GM20000 (cell line): ENCODE data around the gene UBE3D.

ENCODE experiments used
- DNase-seq: peaks from one replicate; pipeline ENCODE4 v3.0.0; 2012; ENCODE audit warnings: low spot score
- TF ChIP-seq, protein P1 (sequence below): IDR thresholded peaks from 2 replicates; pipeline ENCODE4 v1.5.1; 2012; ENCODE audit warnings: mild to moderate bottlenecking, control low read depth; ENCODE audit errors: extremely low read depth, missing control alignments

Gene UBE3D

DNA sequence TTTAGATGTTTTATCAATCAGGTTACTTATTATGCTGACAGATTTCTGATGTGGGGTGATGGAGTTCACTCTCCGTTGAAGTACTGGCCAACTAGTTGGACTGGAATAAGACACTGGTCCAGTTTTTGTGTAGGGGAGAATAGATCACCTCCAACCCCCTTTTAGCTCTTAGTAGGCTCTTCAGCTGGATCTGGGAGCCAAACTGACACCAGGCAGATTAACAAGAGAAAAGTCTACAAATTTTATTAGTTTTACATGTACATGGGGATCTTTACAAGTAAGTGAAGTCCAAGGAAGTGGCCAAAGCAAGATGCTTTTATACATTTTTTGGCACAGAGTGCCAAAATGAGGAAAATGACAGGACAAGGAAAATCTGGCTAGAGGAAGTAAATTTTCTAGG, 107.1 kb downstream of the UBE3D start:
- DNase-seq = no peak
- TF ChIP-seq, protein P1, sequence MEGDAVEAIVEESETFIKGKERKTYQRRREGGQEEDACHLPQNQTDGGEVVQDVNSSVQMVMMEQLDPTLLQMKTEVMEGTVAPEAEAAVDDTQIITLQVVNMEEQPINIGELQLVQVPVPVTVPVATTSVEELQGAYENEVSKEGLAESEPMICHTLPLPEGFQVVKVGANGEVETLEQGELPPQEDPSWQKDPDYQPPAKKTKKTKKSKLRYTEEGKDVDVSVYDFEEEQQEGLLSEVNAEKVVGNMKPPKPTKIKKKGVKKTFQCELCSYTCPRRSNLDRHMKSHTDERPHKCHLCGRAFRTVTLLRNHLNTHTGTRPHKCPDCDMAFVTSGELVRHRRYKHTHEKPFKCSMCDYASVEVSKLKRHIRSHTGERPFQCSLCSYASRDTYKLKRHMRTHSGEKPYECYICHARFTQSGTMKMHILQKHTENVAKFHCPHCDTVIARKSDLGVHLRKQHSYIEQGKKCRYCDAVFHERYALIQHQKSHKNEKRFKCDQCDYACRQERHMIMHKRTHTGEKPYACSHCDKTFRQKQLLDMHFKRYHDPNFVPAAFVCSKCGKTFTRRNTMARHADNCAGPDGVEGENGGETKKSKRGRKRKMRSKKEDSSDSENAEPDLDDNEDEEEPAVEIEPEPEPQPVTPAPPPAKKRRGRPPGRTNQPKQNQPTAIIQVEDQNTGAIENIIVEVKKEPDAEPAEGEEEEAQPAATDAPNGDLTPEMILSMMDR = no peak

DNA sequence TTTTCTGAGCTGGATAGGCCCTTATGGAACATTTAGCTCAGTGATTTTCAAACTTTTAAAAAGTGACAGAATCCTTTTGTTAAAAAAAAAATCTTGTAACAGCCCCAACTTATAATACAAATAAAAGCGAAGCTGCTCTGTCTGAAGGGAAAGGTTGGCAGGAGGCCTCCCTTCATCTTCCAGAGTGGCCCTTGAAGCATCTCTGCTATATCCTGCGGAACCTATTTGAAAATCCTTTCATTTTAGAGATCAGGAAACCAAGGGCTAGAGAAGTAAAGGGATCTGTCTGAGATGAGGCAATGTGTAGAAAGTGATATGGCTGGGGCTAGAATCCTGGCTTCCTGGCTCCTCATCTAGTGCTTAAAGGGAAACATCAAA, 107.8 kb downstream of the UBE3D start:
- no peak for DNase-seq
- TF ChIP-seq, protein P1 = no peak

DNA sequence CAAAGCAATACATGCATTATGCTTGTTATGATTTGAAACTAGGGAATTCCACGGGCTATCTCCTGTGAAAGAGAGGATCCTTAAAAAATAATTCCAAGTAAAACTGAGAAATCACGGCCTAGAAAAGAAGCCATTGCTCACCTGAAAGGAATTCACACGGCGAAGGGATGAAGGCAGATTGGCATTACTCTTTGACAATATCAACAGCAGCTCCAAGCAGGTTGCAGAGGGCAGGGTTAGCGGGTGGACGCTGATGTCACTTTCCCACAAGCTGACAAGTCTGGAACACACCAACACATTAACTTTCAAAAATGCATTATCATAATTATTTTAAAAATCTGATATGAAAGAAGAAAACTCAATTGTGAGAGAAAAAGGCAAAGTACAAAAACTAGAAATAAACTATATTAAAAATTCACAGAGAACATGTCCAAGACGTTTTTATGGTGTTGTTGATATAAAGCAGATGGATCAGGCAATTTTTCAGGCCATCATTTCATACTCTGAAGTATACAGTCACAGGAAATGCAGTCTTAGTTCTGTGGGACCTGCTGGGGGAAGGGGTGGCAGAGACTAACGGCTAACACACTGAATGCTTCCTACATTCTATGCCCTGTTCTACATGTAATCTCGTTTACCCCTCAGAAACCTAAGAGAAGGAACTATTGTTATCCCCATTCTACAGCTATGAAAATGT, 108.3 kb downstream of the UBE3D start:
- TF ChIP-seq, protein P1 = no peak
- no peak for DNase-seq

DNA sequence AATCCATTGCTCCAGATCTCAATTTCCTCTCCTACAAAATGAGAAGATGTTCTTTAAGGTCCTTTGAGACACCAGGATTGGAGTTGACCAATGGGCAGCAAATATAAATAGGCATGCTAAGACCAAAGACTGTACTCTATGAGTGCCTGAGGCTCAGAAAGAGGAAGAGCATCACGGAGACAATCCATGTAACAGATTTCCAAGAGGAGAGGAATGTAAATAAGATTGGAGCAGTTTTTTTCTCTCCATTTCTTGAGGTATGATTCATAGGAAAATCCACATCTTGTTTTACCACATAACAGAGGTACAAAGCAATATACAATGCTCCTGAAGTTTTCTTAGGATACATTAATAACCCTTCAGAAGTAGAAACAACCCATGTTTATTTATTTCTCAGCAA, 109.8 kb downstream of the UBE3D start:
- TF ChIP-seq, protein P1 = no peak
- no peak for DNase-seq

DNA sequence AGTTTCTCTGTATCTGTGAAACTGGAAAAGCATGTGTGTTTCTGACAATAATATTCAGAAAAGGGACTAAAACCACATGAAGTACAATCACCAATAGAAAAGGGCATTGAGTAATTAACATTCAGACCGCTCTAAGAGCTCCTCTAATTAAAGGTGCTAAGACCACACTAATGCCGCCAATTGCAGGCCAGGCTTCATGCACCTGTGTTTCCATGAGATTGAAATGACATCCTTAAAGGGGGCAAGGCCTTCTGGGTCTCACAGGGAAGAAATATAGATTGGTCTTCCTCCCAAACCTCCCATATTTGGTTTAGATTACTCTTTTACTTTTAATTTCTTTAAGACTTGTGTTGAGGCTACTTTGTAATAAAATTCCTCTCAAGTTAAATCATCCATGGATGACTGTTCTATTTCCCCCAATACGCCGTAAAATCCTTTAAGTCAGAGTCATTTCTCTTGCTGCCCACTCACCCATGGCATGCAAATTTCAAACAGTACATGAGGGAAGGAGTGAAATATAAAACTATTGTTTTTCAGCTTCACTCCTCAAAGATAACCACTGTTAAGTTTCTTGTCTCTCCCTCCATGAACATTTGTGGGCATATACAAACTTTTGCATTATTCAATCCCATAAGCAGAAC, 110.6 kb downstream of the UBE3D start:
- TF ChIP-seq, protein P1 = no peak
- DNase-seq = no peak

DNA sequence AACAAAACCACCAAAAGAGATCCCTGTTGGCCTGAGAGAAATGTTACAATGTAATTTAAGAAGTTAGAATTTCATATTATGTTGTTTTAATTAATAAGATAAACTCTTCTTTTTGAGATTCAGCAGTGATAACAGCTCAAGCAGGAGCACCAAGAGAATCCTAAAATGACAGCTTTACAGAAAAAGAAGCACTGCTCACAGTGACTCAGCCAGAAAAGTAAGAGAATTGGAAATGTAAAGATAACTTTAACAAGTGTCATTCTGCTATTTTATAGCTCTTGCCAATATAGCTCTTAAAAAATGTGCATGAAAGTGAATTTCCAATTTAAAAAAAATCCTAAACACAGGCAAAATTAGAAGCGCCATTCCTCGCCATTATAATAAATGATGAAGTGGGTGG, 111.3 kb downstream of the UBE3D start:
- TF ChIP-seq, protein P1 = no peak
- no peak for DNase-seq

DNA sequence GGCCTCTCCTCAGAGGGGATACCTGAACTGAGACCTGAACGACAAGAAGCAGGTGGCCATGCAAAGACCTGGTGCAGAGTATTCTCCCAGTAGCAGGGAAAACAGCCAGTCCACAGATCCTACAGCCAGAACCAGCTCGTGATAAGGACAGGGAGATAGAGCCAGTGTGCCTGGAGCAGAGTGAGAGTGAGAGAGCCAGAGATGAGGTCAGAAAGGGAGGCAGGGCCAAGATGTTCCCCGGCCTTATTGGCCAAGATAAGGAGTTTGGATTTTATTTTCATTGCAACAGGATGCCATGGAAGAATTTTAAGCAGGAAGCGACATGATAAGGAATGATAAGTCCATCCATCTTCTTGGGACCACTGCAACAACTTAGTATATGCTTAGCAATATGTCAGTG, 111.8 kb downstream of the UBE3D start:
- no peak for DNase-seq
- TF ChIP-seq, protein P1 = no peak
